H1 (cell line): ENCODE results near the gene STRIT1. TPM values are rescaled to one million over a fixed set of nuclear protein-coding genes. Genes with fewer than 3 reads are reported as not detected.

ENCODE experiments used
- ASH2L ChIP-seq: fragments of 200-600, 300-600 bp; sonication (generic); IDR thresholded peaks from one replicate; pipeline ENCODE4 v1.7.1; 2017; ENCODE audit warnings: low read length
- ATF2 ChIP-seq: IDR thresholded peaks from 2 replicates; pipeline ENCODE4 v1.6.1; 2012; ENCODE audit warnings: low read length, inconsistent platforms
- BRCA1 ChIP-seq: IDR thresholded peaks from 2 replicates; pipeline ENCODE4 v1.6.1; 2012; ENCODE audit warnings: low read depth, low read length, improper control_type of control experiment
- CREB1 ChIP-seq: IDR thresholded peaks from 2 replicates; pipeline ENCODE4 v1.6.1; 2012; ENCODE audit warnings: inconsistent platforms
- HDAC2 ChIP-seq, 2 experiments: fragments of 300-600 bp in 1 of 2; sonication (generic) in 1 of 2; IDR thresholded peaks; 2 replicates each; pipeline ENCODE4 v1.6.1; 2011 to 2012; ENCODE audit warnings: low read depth in 2 of 2, low read length in 2 of 2, mild to moderate bottlenecking in 2 of 2, moderate library complexity in 2 of 2, borderline replicate concordance in 1 of 2, inconsistent platforms in 1 of 2
- PHF8 ChIP-seq: fragments of 200-600 bp; sonication (generic); conservative IDR thresholded peaks from 2 replicates; pipeline ENCODE4 v1.7.1; 2012; ENCODE audit warnings: low read depth, mild to moderate bottlenecking, inconsistent platforms, low read length, moderate library complexity
- SIN3A ChIP-seq, 2 experiments: IDR thresholded peaks in 1 of 2; conservative IDR thresholded peaks in 1 of 2; 2 replicates each; pipeline ENCODE4 v1.6.1; 2011 to 2012; ENCODE audit warnings: low read length in 2 of 2, improper control_type of control experiment in 1 of 2, low read depth in 1 of 2, mild to moderate bottlenecking in 1 of 2
- polyA plus RNA-seq, 7 experiments: library from polyadenylated mRNA; depleted of rRNA in 3 of 7; stranded (reverse) in 5 of 7; unstranded in 2 of 7; fragments of >200 nt in 5 of 7; fragments of 200-250 nt in 2 of 7; gene quantifications; 1 replicate in 5 of 7; 2 replicates in 1 of 7; 4 replicates in 1 of 7; pipeline versions ENCODE4 v1.2.1 to v1.2.3, GENCODE V29; 2011 to 2013; ENCODE audit warnings: missing spikeins in 2 of 7, mixed read lengths in 2 of 7
- total RNA-seq: library from RNA; stranded (reverse); fragmentation: NEBNext Ultra II Directional; extraction: Animal tissue kit (Norgen Biotek cat#: 25700); gene quantifications from 2 replicates; pipeline ENCODE4 v1.2.1, GENCODE V29; 2021
- TF ChIP-seq, protein P1 (sequence below), 3 experiments: IDR thresholded peaks; 1 replicate in 2 of 3; 2 replicates in 1 of 3; pipeline versions ENCODE4 v1.5.1 to v1.6.1; 2011; ENCODE audit warnings: low read length in 3 of 3, mild to moderate bottlenecking in 3 of 3, inconsistent platforms in 2 of 3, low read depth in 1 of 3, moderate library complexity in 1 of 3; ENCODE audit not compliant: insufficient read depth in 1 of 3; ENCODE audit errors: control extremely low read depth in 1 of 3

Gene STRIT1
- total and polyA plus RNA-seq, 2 of the 8 experiments (the other 6 are each of a cell fraction or from before 2014, with no cell fraction given), result 0.15 to 0.47 TPM

DNA sequence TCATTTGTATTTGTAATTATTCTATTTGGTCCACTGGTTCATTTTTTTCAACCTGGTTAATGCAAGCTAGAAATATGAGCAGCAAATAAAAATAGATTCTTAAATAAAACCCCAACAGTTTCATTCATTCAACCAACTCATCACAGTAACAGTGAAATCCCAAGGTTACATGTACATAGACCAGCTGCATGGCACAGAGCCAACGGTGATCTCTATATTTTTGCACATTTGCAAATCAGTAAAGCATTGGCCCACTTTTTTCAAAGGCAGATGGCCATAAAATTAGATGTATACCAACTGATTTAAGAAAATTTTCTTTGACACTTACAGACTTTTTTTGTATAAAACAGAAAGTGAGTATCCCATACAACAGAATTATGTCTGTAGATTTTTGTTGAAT is 49.3 kb downstream of the STRIT1 start (continued):
- TF ChIP-seq, protein P1, sequence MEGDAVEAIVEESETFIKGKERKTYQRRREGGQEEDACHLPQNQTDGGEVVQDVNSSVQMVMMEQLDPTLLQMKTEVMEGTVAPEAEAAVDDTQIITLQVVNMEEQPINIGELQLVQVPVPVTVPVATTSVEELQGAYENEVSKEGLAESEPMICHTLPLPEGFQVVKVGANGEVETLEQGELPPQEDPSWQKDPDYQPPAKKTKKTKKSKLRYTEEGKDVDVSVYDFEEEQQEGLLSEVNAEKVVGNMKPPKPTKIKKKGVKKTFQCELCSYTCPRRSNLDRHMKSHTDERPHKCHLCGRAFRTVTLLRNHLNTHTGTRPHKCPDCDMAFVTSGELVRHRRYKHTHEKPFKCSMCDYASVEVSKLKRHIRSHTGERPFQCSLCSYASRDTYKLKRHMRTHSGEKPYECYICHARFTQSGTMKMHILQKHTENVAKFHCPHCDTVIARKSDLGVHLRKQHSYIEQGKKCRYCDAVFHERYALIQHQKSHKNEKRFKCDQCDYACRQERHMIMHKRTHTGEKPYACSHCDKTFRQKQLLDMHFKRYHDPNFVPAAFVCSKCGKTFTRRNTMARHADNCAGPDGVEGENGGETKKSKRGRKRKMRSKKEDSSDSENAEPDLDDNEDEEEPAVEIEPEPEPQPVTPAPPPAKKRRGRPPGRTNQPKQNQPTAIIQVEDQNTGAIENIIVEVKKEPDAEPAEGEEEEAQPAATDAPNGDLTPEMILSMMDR (IDR thresholded peaks at IDR 0.05; ENCODE audit: control extremely low read depth in 1 of 3, insufficient read depth in 1 of 3, low read depth in 1 of 3, low read length in 3 of 3), result no peak
- TF ChIP-seq SIN3A (conservative IDR thresholded peaks at IDR 0.05 in 1 of 2, IDR thresholded peaks at IDR 0.05 in 1 of 2; ENCODE audit: low read depth in 1 of 2, low read length in 2 of 2), result no peak
- TF ChIP-seq PHF8, result no peak
- no peak for TF ChIP-seq BRCA1
- TF ChIP-seq CREB1, result no peak
- TF ChIP-seq ATF2, result no peak
- TF ChIP-seq HDAC2 (IDR thresholded peaks at IDR 0.05; ENCODE audit: borderline replicate concordance in 1 of 2, low read depth in 2 of 2, low read length in 2 of 2), result no peak
- TF ChIP-seq ASH2L, result no peak
